SK-N-SH (cell line): ENCODE measurements around the gene CBX1.

ENCODE experiments used
- CTCF ChIP-seq: fragments of 200-600 bp; sonication (generic); IDR thresholded peaks from 2 replicates; pipeline ENCODE4 v1.6.1; 2017; ENCODE audit warnings: antibody characterized with exemption, mild to moderate bottlenecking, moderate library complexity
- MAX ChIP-seq: IDR thresholded peaks from 2 replicates; pipeline ENCODE4 v1.4.0; 2012; ENCODE audit warnings: low read depth
- NFIC ChIP-seq: IDR thresholded peaks from 2 replicates; pipeline ENCODE4 v1.4.0; 2012; ENCODE audit warnings: borderline replicate concordance
- PBX3 ChIP-seq: IDR thresholded peaks from 2 replicates; pipeline ENCODE4; 2012
- POLR2AphosphoS5 ChIP-seq: IDR thresholded peaks from 2 replicates; pipeline ENCODE4 v1.6.1; 2012; ENCODE audit warnings: low read depth, low read length
- RAD21 ChIP-seq: IDR thresholded peaks from 2 replicates; pipeline ENCODE4 v1.6.1; 2012; ENCODE audit warnings: mild to moderate bottlenecking, low read length
- RCOR1 ChIP-seq: fragments of 150-350 bp; IDR thresholded peaks from 2 replicates; pipeline ENCODE4 v1.6.1; 2017; ENCODE audit warnings: antibody characterized with exemption, low read length
- SMC3 ChIP-seq: IDR thresholded peaks from 2 replicates; pipeline ENCODE4 v1.6.1; 2012; ENCODE audit warnings: low read depth, low read length, improper control_type of control experiment
- TAF1 ChIP-seq: IDR thresholded peaks from 2 replicates; pipeline ENCODE4 v1.6.1; 2012; ENCODE audit warnings: low read depth, mild to moderate bottlenecking, low read length, moderate library complexity, borderline replicate concordance
- ZBTB33 ChIP-seq: IDR thresholded peaks from 2 replicates; pipeline ENCODE4 v1.4.0; 2012; ENCODE audit warnings: low read depth, borderline replicate concordance

GRCh38 chr17:48056879-48057278, 44.4 kb downstream of the CBX1 start:
- TF ChIP-seq CTCF (no peak), MAX (no peak), TAF1 (no peak), POLR2AphosphoS5 (no peak), SMC3 (no peak), PBX3 (no peak), RCOR1 (no peak), ZBTB33 (no peak), NFIC (no peak), RAD21 (no peak)
